Neural cell (in vitro differentiated cells): ENCODE data around the gene OAS1. TPM values are rescaled to one million over a fixed set of nuclear protein-coding genes. Genes with fewer than 3 reads are reported as not detected.

Source experiments
- H2AFZ ChIP-seq: fragments of 200-600, 300-800 bp; sonication (generic), shearing (Covaris generic); 2 replicates; pipeline ENCODE4 v1.6.0; 2014; ENCODE audit warnings: low read depth, mild to moderate bottlenecking, antibody characterized with exemption, low read length, moderate library complexity
- H3F3A ChIP-seq: fragments of 200-600 bp; shearing (Covaris generic); 2 replicates; pipeline ENCODE4 v1.6.1; 2016; ENCODE audit warnings: mild to moderate bottlenecking, moderate library complexity, mixed read lengths, antibody characterized with exemption, low read length; ENCODE audit not compliant: insufficient read depth, poor library complexity, severe bottlenecking
- H3K27ac ChIP-seq: fragments of 200-600, 300-800 bp; sonication (generic), shearing (Covaris generic); 2 replicates; pipeline ENCODE4 v1.5.1; 2014; ENCODE audit warnings: mild to moderate bottlenecking, low read length, moderate library complexity
- H3K27me3 ChIP-seq: fragments of 300-800, 200-600 bp; sonication (generic), shearing (Covaris generic); 2 replicates; pipeline ENCODE4 v1.6.0; 2014; ENCODE audit warnings: mild to moderate bottlenecking, low read depth, low read length, moderate library complexity; ENCODE audit not compliant: insufficient read depth
- H3K36me3 ChIP-seq: fragments of 300-800, 200-600 bp; sonication (generic), shearing (Covaris generic); 2 replicates; pipeline ENCODE4 v1.5.1; 2014; ENCODE audit warnings: mild to moderate bottlenecking, antibody characterized with exemption, low read length, moderate library complexity; ENCODE audit not compliant: insufficient read depth
- H3K4me2 ChIP-seq: fragments of 300-800, 200-600 bp; sonication (generic), shearing (Covaris generic); 2 replicates; pipeline ENCODE4 v1.6.0; 2014; ENCODE audit warnings: mild to moderate bottlenecking, low read length
- H3K4me3 ChIP-seq: fragments of 300-800, 200-600 bp; sonication (generic), shearing (Covaris generic); 2 replicates; pipeline ENCODE4 v1.5.1; 2014; ENCODE audit warnings: mild to moderate bottlenecking, low read length, moderate library complexity
- H3K79me2 ChIP-seq: fragments of 200-600 bp; shearing (Covaris generic); replicated peaks from 2 replicates; pipeline ENCODE4 v1.6.0; 2014; ENCODE audit warnings: mild to moderate bottlenecking, low read length, moderate library complexity; ENCODE audit not compliant: insufficient read depth
- H3K9ac ChIP-seq: fragments of 300-800, 200-600 bp; sonication (generic), shearing (Covaris generic); 2 replicates; pipeline ENCODE4 v1.6.1; 2016; ENCODE audit warnings: mild to moderate bottlenecking, low read length, mixed read lengths
- H3K9me2 ChIP-seq: fragments of 200-600 bp; shearing (Covaris generic); 2 replicates; pipeline ENCODE4 v1.6.1; 2016; ENCODE audit warnings: mild to moderate bottlenecking, low read length, mixed read lengths; ENCODE audit not compliant: insufficient read depth
- H3K9me3 ChIP-seq: fragments of 200-600, 300-800 bp; sonication (generic), shearing (Covaris generic); 2 replicates; pipeline ENCODE4 v1.6.1; 2016; ENCODE audit warnings: mild to moderate bottlenecking, mixed run types, low read length, moderate library complexity, mixed read lengths
- H4K20me1 ChIP-seq: fragments of 200-600 bp; shearing (Covaris generic); 2 replicates; pipeline ENCODE4 v1.6.1; 2016; ENCODE audit warnings: mild to moderate bottlenecking, mixed run types; ENCODE audit not compliant: insufficient read depth
- EP300 ChIP-seq: fragments of 450-650 bp; conservative IDR thresholded peaks from 2 replicates; pipeline ENCODE4 v1.6.1; 2014; ENCODE audit warnings: antibody characterized with exemption, mild to moderate bottlenecking, moderate library complexity; ENCODE audit not compliant: poor library complexity, severe bottlenecking
- EZH2 ChIP-seq: fragments of 200-600, 300-800 bp; shearing (Covaris generic), sonication (generic); IDR thresholded peaks from 2 replicates; pipeline ENCODE4 v1.6.1; 2014; ENCODE audit warnings: antibody characterized with exemption, low read length, borderline replicate concordance, mild to moderate bottlenecking; ENCODE audit not compliant: insufficient read depth, poor library complexity, severe bottlenecking
- MXI1 ChIP-seq: fragments of 450-650 bp; conservative IDR thresholded peaks from 2 replicates; pipeline ENCODE4 v1.6.1; 2014; ENCODE audit warnings: antibody characterized with exemption, mild to moderate bottlenecking; ENCODE audit not compliant: poor library complexity, severe bottlenecking
- POLR2AphosphoS5 ChIP-seq: IDR thresholded peaks from 2 replicates; pipeline ENCODE4 v1.6.1; 2012
- RAD21 ChIP-seq: fragments of 450-650 bp; conservative IDR thresholded peaks from 2 replicates; pipeline ENCODE4 v1.6.1; 2014; ENCODE audit warnings: antibody characterized with exemption, mild to moderate bottlenecking, moderate library complexity
- SMC3 ChIP-seq: fragments of 450-650 bp; conservative IDR thresholded peaks from 2 replicates; pipeline ENCODE4 v1.6.1; 2014; ENCODE audit warnings: antibody characterized with exemption, mild to moderate bottlenecking, moderate library complexity; ENCODE audit not compliant: poor library complexity
- TAF1 ChIP-seq: IDR thresholded peaks from 2 replicates; pipeline ENCODE4 v1.6.1; 2012; ENCODE audit warnings: low read depth
- polyA plus RNA-seq: library from polyadenylated mRNA; depleted of rRNA; stranded (reverse); fragments of >200 nt; gene quantifications from 2 replicates; pipeline ENCODE4 v1.2.3, GENCODE V29; 2014
- TF ChIP-seq, protein P1 (sequence below): fragments of 450-650 bp; IDR thresholded peaks from 2 replicates; pipeline ENCODE4 v1.5.1; 2014; ENCODE audit warnings: antibody characterized with exemption, mild to moderate bottlenecking, moderate library complexity; ENCODE audit not compliant: poor library complexity, severe bottlenecking
- TF ChIP-seq, protein P2 (sequence below): IDR thresholded peaks from 2 replicates; pipeline ENCODE4 v1.6.1; 2012; ENCODE audit warnings: borderline replicate concordance

Gene OAS1
- polyA plus RNA-seq, 1 donor from 2014 or later: not detected

DNA sequence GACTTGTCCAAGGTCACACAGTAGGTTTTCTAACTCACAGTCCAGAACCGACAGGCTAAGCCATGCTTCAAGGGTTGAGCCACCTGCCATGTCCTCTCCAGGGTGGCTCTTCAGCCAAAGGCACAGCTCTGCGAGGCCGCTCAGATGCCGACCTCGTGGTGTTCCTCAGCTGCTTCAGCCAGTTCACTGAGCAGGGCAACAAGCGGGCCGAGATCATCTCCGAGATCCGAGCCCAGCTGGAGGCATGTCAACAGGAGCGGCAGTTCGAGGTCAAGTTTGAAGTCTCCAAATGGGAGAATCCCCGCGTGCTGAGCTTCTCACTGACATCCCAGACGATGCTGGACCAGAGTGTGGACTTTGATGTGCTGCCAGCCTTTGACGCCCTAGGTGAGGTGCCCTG is 58.9 kb downstream of the OAS1 start:
- Histone ChIP-seq H3K9me3 (no peaks in the 10 kb centered on the region), H2AFZ (no peak overlapping the region), H4K20me1 (no peaks in the 10 kb centered on the region), H3K4me2 (no peak overlapping the region), H3K79me2 (no peaks in the 10 kb centered on the region), H3K9me2 (no peaks in the 10 kb centered on the region), H3F3A (no peaks in the 10 kb centered on the region), H3K27ac (no peak overlapping the region), H3K4me3 (no peak overlapping the region), H3K9ac (no peak overlapping the region), H3K36me3 (no peaks in the 10 kb centered on the region), H3K27me3 (no peaks in the 10 kb centered on the region)
- TF ChIP-seq RAD21: no peak

DNA sequence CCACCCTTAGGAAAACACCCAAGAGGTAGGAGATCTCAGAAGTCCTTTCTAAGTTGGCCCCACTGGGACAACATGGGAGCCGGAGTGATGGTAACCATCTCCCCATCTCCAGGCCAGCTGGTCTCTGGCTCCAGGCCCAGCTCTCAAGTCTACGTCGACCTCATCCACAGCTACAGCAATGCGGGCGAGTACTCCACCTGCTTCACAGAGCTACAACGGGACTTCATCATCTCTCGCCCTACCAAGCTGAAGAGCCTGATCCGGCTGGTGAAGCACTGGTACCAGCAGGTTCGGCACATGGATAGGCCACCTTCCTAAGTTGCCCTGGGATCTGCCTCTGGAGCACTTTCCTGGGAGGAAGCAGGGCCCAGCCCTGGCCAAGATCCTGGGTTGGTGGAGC is 60.5 kb downstream of the OAS1 start:
- H3K27me3 ChIP-seq: no peaks in the 10 kb centered on the region
- no peaks in the 10 kb centered on the region for H3K9me3 ChIP-seq
- H3K9me2 ChIP-seq: no peaks in the 10 kb centered on the region
- no peak overlapping the region for H2AFZ ChIP-seq
- H3K36me3 ChIP-seq: no peaks in the 10 kb centered on the region
- no peaks in the 10 kb centered on the region for H3K79me2 ChIP-seq
- no peak overlapping the region for H3K9ac ChIP-seq
- TF ChIP-seq, protein P1, sequence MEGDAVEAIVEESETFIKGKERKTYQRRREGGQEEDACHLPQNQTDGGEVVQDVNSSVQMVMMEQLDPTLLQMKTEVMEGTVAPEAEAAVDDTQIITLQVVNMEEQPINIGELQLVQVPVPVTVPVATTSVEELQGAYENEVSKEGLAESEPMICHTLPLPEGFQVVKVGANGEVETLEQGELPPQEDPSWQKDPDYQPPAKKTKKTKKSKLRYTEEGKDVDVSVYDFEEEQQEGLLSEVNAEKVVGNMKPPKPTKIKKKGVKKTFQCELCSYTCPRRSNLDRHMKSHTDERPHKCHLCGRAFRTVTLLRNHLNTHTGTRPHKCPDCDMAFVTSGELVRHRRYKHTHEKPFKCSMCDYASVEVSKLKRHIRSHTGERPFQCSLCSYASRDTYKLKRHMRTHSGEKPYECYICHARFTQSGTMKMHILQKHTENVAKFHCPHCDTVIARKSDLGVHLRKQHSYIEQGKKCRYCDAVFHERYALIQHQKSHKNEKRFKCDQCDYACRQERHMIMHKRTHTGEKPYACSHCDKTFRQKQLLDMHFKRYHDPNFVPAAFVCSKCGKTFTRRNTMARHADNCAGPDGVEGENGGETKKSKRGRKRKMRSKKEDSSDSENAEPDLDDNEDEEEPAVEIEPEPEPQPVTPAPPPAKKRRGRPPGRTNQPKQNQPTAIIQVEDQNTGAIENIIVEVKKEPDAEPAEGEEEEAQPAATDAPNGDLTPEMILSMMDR: no peak
- TF ChIP-seq RAD21 (no peak), SMC3 (no peak), TAF1 (no peak), MXI1 (no peak), EZH2 (no peak)
- no peak overlapping the region for H3K4me2 ChIP-seq
- H4K20me1 ChIP-seq: no peaks in the 10 kb centered on the region
- no peak overlapping the region for H3K4me3 ChIP-seq
- no peak overlapping the region for H3K27ac ChIP-seq
- H3F3A ChIP-seq: no peaks in the 10 kb centered on the region

DNA sequence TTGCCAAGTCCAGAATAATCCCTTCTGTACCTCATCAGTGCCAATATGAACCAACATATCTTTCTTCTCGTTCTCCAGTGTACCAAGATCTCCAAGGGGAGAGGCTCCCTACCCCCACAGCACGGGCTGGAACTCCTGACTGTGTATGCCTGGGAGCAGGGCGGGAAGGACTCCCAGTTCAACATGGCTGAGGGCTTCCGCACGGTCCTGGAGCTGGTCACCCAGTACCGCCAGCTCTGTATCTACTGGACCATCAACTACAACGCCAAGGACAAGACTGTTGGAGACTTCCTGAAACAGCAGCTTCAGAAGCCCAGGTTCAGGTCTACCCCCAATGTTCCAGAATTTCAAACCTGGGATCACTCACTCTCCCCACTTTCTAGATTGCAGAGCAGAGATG is 61.1 kb downstream of the OAS1 start:
- H4K20me1 ChIP-seq: no peaks in the 10 kb centered on the region
- H3K79me2 ChIP-seq: no peaks in the 10 kb centered on the region
- no peak overlapping the region for H3K4me2 ChIP-seq
- TF ChIP-seq SMC3 (no peak), POLR2AphosphoS5 (no peak), MXI1 (no peak), EZH2 (no peak), TAF1 (no peak), EP300 (no peak), RAD21 (no peak)
- TF ChIP-seq, protein P2, sequence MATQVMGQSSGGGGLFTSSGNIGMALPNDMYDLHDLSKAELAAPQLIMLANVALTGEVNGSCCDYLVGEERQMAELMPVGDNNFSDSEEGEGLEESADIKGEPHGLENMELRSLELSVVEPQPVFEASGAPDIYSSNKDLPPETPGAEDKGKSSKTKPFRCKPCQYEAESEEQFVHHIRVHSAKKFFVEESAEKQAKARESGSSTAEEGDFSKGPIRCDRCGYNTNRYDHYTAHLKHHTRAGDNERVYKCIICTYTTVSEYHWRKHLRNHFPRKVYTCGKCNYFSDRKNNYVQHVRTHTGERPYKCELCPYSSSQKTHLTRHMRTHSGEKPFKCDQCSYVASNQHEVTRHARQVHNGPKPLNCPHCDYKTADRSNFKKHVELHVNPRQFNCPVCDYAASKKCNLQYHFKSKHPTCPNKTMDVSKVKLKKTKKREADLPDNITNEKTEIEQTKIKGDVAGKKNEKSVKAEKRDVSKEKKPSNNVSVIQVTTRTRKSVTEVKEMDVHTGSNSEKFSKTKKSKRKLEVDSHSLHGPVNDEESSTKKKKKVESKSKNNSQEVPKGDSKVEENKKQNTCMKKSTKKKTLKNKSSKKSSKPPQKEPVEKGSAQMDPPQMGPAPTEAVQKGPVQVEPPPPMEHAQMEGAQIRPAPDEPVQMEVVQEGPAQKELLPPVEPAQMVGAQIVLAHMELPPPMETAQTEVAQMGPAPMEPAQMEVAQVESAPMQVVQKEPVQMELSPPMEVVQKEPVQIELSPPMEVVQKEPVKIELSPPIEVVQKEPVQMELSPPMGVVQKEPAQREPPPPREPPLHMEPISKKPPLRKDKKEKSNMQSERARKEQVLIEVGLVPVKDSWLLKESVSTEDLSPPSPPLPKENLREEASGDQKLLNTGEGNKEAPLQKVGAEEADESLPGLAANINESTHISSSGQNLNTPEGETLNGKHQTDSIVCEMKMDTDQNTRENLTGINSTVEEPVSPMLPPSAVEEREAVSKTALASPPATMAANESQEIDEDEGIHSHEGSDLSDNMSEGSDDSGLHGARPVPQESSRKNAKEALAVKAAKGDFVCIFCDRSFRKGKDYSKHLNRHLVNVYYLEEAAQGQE: no peak
- TF ChIP-seq, protein P1: no peak
- no peaks in the 10 kb centered on the region for H3K9me2 ChIP-seq
- H3K9me3 ChIP-seq: no peaks in the 10 kb centered on the region
- no peak overlapping the region for H2AFZ ChIP-seq
- no peaks in the 10 kb centered on the region for H3K27me3 ChIP-seq
- H3F3A ChIP-seq: no peaks in the 10 kb centered on the region
- H3K36me3 ChIP-seq: no peaks in the 10 kb centered on the region
- no peak overlapping the region for H3K9ac ChIP-seq
- no peak overlapping the region for H3K27ac ChIP-seq
- no peak overlapping the region for H3K4me3 ChIP-seq
